Activated CD4-positive, alpha-beta T cell treated with anti-CD3 and anti-CD28 coated beads, Interleukin-2, amount 10 ng/mL, durations not matched to agents 24 days and 14 days (primary cell): ENCODE measurements around the gene CAPN3. TPM values are rescaled to one million over a fixed set of nuclear protein-coding genes. Genes with fewer than 3 reads are reported as not detected.

Source experiments
- DNase-seq: peaks from one replicate; pipeline ENCODE4 v3.0.0; 2022
- H3K27ac Mint-ChIP-seq: one replicate; pipeline ENCODE4 v1.8.0; 2022; ENCODE audit warnings: mild to moderate bottlenecking, mixed read lengths
- H3K27me3 Mint-ChIP-seq: one replicate; pipeline ENCODE4 v1.8.0; 2022; ENCODE audit warnings: mixed read lengths
- H3K36me3 Mint-ChIP-seq: one replicate; pipeline ENCODE4 v1.8.0; 2022; ENCODE audit warnings: low read depth, mild to moderate bottlenecking, mixed read lengths
- H3K4me1 Mint-ChIP-seq: one replicate; pipeline ENCODE4 v1.8.0; 2021; ENCODE audit warnings: mixed read lengths
- H3K4me3 Mint-ChIP-seq: one replicate; pipeline ENCODE4 v1.8.0; 2022; ENCODE audit warnings: mild to moderate bottlenecking, moderate library complexity, mixed read lengths
- H3K9me3 Mint-ChIP-seq: one replicate; pipeline ENCODE4 v1.8.0; 2021; ENCODE audit warnings: mixed read lengths
- intact Hi-C: fragments of 100-400 bp; cut with micrococcal nuclease; formaldehyde crosslinking; loops from one replicate; pipeline ENCODE4 v1.15.1; 2023
- total RNA-seq: library from RNA; stranded (reverse); gene quantifications from 2 replicates; pipeline ENCODE4 v1.2.3, GENCODE V29; 2022

CAPN3 gene
- total RNA-seq, 1 donor from 2014 or later = 2.3 TPM

- intact Hi-C loops = no loop called here
These were observed 102.0 kb downstream of the CAPN3 start for GRCh38 chr15:42461261-42461660.

More at GRCh38 chr15:42461261-42461660, 102.0 kb downstream of the CAPN3 start:
- peaks cover 15% of the 10 kb centered on the region for H3K36me3 Mint-ChIP-seq
- H3K27ac Mint-ChIP-seq = no peak overlapping the region
- H3K9me3 Mint-ChIP-seq = no peaks in the 10 kb centered on the region
- no peak for DNase-seq
- H3K27me3 Mint-ChIP-seq = no peaks in the 10 kb centered on the region
- peaks cover 7% of the 10 kb centered on the region for H3K4me1 Mint-ChIP-seq
- H3K4me3 Mint-ChIP-seq = no peak overlapping the region

Other genes starting within 250 kb of the CAPN3 start
- not detected in 2 replicates for gene PLA2G4F, start 202.9 kb upstream of the CAPN3 start, total RNA-seq
- gene VPS39, start 151.2 kb upstream of the CAPN3 start, total RNA-seq = 58.0 TPM in 2 replicates
- 15.0 and 17.6 TPM in 2 replicates for gene GANC, start 86.3 kb upstream of the CAPN3 start, total RNA-seq
- gene TMEM87A, start 86.1 kb upstream of the CAPN3 start, total RNA-seq = 37.1 and 39.1 TPM in 2 replicates
- 62.1 and 66.3 TPM in 2 replicates for gene ZNF106, start 131.6 kb downstream of the CAPN3 start, total RNA-seq
- gene SNAP23, start 136.1 kb downstream of the CAPN3 start, total RNA-seq = 74.0 and 84.5 TPM in 2 replicates
- gene LRRC57, start 189.3 kb downstream of the CAPN3 start, total RNA-seq = 19.0 and 21.1 TPM in 2 replicates
- 41.1 and 48.0 TPM in 2 replicates for gene HAUS2, start 189.3 kb downstream of the CAPN3 start, total RNA-seq
- gene STARD9, start 216.1 kb downstream of the CAPN3 start, total RNA-seq = 7.2 and 8.8 TPM in 2 replicates